Upper lobe of right lung (tissue), 1 donor: Measurements from ENCODE around the gene USP16. TPM values are rescaled to one million over a fixed set of nuclear protein-coding genes. Genes with fewer than 3 reads are reported as not detected.

Experiments
- ATAC-seq: fragments of 200-7000 bp; cut with Tn5 transposase; one replicate; pipeline ENCODE4 v1.9.1; 2020; ENCODE audit warnings: mild to moderate bottlenecking, moderate library complexity
- DNase-seq: peaks from one replicate; pipeline ENCODE4 v3.0.0-alpha.2; 2020
- H3K27ac ChIP-seq: fragments of 200-600 bp; one replicate; pipeline ENCODE4 v1.8.0; 2022
- H3K27me3 ChIP-seq: fragments of 200-600 bp; one replicate; pipeline ENCODE4 v1.8.0; 2022; ENCODE audit warnings: mild to moderate bottlenecking
- H3K36me3 ChIP-seq: fragments of 200-600 bp; one replicate; pipeline ENCODE4 v1.8.0; 2022
- H3K4me1 ChIP-seq: fragments of 200-600 bp; one replicate; pipeline ENCODE4 v1.8.0; 2022
- H3K4me3 ChIP-seq: fragments of 200-600 bp; one replicate; pipeline ENCODE4 v1.8.0; 2022; ENCODE audit warnings: mild to moderate bottlenecking
- H3K9me3 ChIP-seq: fragments of 200-600 bp; one replicate; pipeline ENCODE4 v1.8.0; 2022
- CTCF ChIP-seq: fragments of 200-600 bp; IDR thresholded peaks from one replicate; pipeline ENCODE4 v1.8.0; 2022; ENCODE audit warnings: antibody characterized with exemption
- intact Hi-C: fragments of 100-400 bp; cut with DNase I; formaldehyde crosslinking; loops from one replicate; pipeline ENCODE4 v1.11.0; 2022
- total RNA-seq: library from RNA; stranded (reverse); fragmentation: NEBNext Ultra II Directional; extraction: Animal tissue kit (Norgen Biotek cat#: 25700); gene quantifications from one replicate; pipeline ENCODE4 v1.2.1, GENCODE V29; 2021
- donor health status: DM: no; HTN: yes; CAD: no; lungs with severe emphysema.

Gene USP16
- total RNA-seq, 1 donor from 2014 or later = 32.7 TPM

- no peak for TF ChIP-seq CTCF
- DNase-seq (no peak), ATAC-seq (no peak)
- no peaks in the 10 kb centered on the region for H3K27me3 ChIP-seq
- H3K27ac ChIP-seq = no peak overlapping the region
- intact Hi-C loops = loop anchor here (10.0 kb wide), 1 partner anchor 50 kb away; no protein-coding TSS in a partner anchor
- no peaks in the 10 kb centered on the region for H3K4me1 ChIP-seq
- H3K4me3 ChIP-seq = no peak overlapping the region
- no peaks in the 10 kb centered on the region for H3K9me3 ChIP-seq
- H3K36me3 ChIP-seq = peaks cover 93% of the 10 kb centered on the region
Observed at GRCh38 chr21:29034678-29035077, 10.2 kb downstream of the USP16 start.

GRCh38 chr21:29052224-29052623 is 27.8 kb downstream of the USP16 start:
- Histone ChIP-seq H3K4me3 (no peak overlapping the region), H3K27ac (no peak overlapping the region), H3K36me3 (peaks cover 96% of the 10 kb centered on the region), H3K27me3 (no peaks in the 10 kb centered on the region), H3K4me1 (no peaks in the 10 kb centered on the region), H3K9me3 (no peaks in the 10 kb centered on the region)
- intact Hi-C loops = no loop called here
- no peak for DNase-seq
- no peak for ATAC-seq
- no peak for TF ChIP-seq CTCF

- no peak for DNase-seq
- Histone ChIP-seq H3K4me1 (no peaks in the 10 kb centered on the region), H3K36me3 (peaks cover 99% of the 10 kb centered on the region), H3K27me3 (no peaks in the 10 kb centered on the region), H3K9me3 (no peaks in the 10 kb centered on the region), H3K27ac (no peak overlapping the region), H3K4me3 (no peak overlapping the region)
- TF ChIP-seq CTCF = no peak
- intact Hi-C loops = no loop called here
- ATAC-seq = no peak
Observed at GRCh38 chr21:29053011-29053553, 28.6 kb downstream of the USP16 start.

- DNase-seq = no peak
- H3K4me1 ChIP-seq = no peaks in the 10 kb centered on the region
- intact Hi-C loops = no loop called here
- H3K4me3 ChIP-seq = no peak overlapping the region
- H3K36me3 ChIP-seq = peaks cover 99% of the 10 kb centered on the region
- H3K27me3 ChIP-seq = no peaks in the 10 kb centered on the region
- no peak for TF ChIP-seq CTCF
- no peak overlapping the region for H3K27ac ChIP-seq
- ATAC-seq = no peak
- H3K9me3 ChIP-seq = no peaks in the 10 kb centered on the region
Observed at GRCh38 chr21:29053656-29054055, 29.2 kb downstream of the USP16 start.

GRCh38 chr21:29055080-29055479 is 30.6 kb downstream of the USP16 start:
- ATAC-seq (no peak), DNase-seq (no peak)
- Histone ChIP-seq H3K9me3 (no peaks in the 10 kb centered on the region), H3K4me3 (no peak overlapping the region), H3K4me1 (no peaks in the 10 kb centered on the region), H3K27me3 (no peaks in the 10 kb centered on the region), H3K36me3 (peaks cover 99% of the 10 kb centered on the region), H3K27ac (no peak overlapping the region)
- TF ChIP-seq CTCF = no peak
- intact Hi-C loops = no loop called here

- no peak for TF ChIP-seq CTCF
- no peak overlapping the region for H3K27ac ChIP-seq
- DNase-seq = no peak
- H3K27me3 ChIP-seq = no peaks in the 10 kb centered on the region
- intact Hi-C loops = no loop called here
- no peak overlapping the region for H3K4me3 ChIP-seq
- no peak for ATAC-seq
- no peaks in the 10 kb centered on the region for H3K9me3 ChIP-seq
- no peaks in the 10 kb centered on the region for H3K4me1 ChIP-seq
- H3K36me3 ChIP-seq = peaks cover 99% of the 10 kb centered on the region
Observed at GRCh38 chr21:29056005-29056404, 31.5 kb downstream of the USP16 start.
